KBM-7 (cell line): ENCODE results near the gene ABLIM3.

ENCODE experiments used
- DNase-seq: peaks from one replicate; pipeline ENCODE4 v3.0.0-alpha.2; 2015
- in situ Hi-C: fragments of 300-500 bp; cut with MboI; formaldehyde crosslinking; loops from 2 replicates; pipeline ENCODE4 v1.14.3; 2020; ENCODE audit warnings: low sequenced_read_pairs, low pct_unique_long_range_greater_than_20kb, mixed read lengths

The ABLIM3 gene

DNA sequence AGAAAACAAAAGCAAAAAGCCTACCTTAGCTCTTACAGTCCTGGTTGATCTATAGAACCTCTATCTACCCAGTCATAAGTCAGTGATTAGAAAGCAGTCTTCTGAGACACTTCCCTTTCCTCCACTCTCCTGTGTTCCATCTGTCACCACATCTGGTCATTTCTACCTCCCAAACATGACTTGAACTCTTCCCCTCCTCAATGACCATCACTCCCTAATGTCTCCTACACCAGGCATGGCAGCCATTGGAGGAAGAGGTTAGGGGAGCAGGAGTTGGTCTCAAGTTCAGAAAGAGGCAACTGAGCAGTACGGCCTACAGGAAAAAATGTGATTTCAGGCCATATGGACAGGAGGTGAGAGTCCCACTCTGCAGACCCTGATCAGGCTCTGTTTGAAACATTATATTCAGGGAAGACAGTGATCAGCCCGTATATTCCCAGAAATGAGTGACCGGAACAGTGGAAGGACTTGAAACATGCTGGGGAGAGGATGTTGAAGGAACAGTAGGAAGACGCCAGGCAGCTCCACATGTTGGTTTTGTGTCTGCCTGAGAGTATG lies 12.0 kb downstream of the ABLIM3 start:
- no peak for DNase-seq
- in situ Hi-C loops: no loop called here

DNA sequence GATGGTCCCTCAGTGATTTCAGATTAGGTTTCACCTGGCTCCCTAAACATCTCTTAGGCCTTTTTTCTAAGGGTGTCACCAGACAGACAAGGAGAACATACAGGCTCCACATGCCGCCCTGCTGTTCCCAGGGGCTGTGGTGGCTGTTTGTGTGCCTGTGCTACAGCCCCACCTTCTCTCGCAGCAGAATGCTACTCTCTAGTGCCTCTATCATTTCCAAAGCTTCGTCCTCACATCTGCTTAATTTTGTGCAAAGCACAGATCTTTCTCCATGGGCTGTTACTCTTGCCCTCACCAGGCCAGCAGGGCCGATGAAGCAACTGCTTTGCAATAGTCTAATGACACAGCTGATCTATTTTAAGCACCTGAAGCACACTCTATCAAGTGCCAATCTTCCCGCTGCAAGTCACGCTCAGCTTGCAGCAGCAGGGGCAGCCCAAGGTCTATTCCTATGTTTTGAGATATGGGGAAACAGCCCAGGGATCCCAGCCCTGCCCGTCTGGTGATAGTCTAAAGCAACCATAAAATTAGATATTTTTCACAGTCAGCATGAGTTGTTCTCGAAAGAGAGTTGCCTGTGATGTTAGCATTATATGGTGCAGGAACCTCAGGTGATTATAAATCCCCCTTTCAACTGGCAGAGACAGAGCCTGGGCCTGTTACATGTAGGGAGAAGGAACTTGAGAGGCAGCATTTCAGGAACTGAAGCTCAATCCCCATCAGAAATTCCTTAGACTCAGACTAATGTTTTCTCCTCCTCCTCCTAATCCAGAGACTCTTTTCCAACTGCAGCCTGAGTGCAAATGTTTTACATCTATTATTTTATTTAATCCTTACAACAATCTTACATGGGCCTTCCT lies 12.7 kb downstream of the ABLIM3 start:
- in situ Hi-C loops: no loop called here
- DNase-seq: no peak

DNA sequence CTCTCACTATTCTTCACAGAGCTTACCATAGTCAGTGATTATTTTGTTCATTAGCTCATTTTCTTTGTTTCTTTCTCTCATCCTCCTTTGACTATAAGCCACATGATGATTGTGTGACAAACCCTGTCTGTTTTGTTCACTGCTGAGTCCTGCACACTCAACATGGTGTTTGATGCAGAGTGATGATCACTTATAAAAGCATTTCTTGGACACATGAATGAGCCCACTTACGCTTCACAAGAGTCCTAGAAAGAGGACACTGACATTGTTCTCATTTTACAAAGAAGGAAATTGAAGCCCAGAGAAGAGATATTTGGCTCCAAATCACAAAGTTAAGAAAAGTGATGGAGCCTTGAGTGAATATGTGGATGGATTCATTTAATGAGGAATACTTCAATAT lies 13.4 kb downstream of the ABLIM3 start:
- DNase-seq: no peak
- in situ Hi-C loops: no loop called here

DNA sequence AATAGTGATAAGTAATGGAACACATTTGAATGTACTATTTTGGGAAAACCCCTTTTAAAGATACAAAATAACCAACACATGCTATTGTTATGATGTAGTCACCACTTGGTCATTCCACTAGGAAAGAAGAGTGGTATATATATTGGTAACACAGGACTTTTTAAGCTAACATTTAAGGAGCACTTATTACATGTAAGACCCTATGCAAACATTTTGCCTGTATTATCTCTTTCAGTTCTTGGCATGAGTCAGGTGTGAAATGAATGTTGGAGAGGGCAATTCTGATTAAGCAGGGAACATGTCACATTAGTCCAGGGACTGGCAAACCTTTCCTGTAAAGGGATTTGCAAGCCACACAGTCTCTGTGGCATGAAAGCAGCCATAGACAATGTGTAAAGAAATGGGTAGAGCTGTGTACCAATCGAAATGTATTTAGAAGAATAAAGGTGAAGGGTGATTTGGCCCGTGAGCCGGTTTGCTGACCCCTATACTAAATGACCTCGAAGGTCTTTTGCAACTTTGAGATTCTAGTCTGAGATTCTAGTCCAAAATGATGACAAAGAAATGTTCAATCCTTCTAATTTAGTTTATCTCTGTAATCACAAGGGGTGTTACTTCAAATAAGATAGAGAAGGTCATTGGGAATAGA lies 15.3 kb downstream of the ABLIM3 start:
- DNase-seq: no peak

DNA sequence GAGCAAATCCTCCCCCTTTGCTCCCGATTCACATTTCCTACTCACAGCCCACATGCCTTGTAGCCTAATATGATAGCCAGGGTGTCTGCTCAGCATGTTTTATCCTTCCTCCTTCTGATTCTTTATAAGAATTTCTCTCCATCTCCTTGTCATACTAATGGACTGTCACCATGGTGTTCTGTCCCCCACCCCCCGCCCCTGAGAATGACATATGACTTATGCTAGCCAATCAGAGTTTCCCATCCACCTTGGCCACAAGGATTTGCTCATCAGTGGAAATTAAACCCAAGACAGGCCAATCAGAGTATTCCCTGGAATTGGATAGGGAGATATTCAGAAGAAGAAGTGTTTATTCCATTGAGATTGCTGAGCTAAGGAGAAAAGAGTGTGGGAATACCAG lies 16.0 kb downstream of the ABLIM3 start:
- in situ Hi-C loops: no loop called here
- no peak for DNase-seq

More for the DNA sequence above, 15.3 kb downstream of the ABLIM3 start:
- in situ Hi-C loops: no loop called here

DNA sequence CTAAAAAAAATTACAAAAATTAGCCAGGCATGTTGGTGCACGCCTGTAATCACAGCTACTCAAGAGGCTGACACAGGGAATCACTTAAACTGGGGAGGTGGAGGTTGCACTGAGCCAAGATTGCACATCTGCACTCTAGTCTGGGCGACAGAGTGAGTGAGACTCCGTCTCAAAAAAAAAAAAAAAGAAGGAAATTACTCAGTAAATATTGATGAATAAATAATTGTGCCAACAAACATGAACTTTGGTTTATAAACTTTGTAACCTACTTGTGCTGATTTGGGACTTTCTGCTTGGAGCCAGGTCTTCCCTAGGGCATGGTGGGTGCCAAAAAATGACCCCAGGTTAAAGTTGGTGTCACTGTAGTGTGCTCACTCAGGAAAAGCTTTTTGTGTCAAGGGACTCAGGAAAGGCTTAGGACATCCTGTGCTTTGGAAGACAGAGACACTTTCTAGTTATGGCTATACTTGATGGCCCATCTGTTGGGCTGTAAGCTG lies 19.0 kb downstream of the ABLIM3 start:
- in situ Hi-C loops: no loop called here
- DNase-seq: no peak

DNA sequence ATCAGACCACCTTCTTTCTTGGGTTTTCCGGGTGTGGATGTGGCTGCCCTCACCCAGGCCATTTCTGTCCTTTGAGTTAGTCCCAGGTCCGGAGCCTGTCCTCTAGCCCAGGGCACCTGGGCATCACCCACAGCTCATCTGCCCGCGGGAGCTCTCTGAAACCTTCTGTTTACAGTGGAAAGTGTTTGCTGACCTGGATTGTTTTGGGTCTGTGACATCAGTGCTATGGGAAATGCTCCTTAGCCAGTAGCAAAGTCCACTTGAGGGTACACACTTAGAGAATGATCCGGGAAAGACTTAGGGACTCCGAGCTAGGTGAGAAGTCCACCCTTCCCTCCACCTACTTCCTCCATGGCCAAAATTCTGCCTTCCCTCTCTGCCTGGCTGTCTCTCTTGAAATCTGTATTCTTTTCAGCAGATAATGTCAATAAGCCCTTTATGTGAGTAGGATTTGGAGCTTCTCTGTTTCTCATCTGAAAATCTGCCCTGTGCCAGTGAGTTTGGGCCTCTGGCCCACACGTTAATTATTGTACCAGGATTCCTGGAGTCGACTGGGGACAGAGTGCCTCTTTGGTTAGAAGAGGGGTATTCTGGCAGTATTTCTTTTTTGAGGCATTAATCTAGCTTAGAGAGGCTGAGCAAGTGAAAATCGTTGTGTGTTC lies 19.9 kb downstream of the ABLIM3 start:
- DNase-seq: no peak
- in situ Hi-C loops: no loop called here

DNA sequence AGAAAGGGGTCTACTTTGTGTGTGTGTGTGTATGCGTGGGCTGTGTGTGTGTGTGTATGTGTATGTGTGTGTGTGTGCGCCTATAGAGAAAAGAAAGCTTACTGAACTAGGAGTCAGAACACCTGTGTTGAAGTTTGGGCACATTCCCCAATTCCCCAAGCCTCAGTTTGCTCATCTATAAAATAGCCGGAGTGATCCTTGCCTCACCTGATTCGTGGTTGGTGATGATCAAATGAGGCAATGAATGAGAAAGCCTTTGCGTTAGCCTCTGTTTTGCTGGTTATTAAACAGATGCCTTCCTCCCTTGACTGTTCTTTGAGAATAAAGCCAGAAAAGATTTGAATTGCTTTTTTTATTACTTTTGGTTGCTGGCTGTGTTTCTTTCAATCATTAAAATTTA lies 20.6 kb downstream of the ABLIM3 start:
- in situ Hi-C loops: no loop called here
- DNase-seq: no peak

DNA sequence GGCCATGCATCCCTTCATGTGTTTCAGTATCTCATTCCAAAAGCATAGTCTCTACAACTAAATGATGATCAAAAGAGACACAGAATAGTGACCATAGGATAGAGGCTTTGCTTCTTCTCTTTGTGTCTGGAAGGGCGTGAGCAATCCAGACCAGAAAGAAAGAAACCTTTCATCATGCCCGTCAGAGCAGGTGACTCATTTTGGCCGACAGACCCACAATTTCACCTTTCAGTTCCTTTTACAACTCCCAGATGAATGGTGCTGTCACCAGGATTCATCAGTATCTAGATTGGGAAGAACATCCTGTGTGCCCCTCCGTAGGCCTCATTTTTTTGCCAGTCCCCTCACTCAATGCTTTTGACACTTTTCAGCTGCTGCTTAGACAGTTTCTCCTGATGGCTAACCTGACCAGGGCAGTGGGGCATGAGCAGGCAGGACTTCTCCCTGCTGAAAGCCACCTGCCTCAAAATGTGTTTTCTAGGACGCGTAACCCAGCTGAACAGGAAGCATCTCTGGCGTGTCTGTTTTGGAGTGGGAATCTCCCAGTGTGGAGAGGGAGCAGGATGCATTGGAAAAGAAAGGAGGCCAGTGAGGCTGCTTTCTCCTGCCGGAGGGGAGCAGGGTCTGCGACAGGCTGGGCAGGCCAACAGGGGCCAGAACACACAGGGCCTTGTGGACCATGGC lies 21.2 kb downstream of the ABLIM3 start:
- DNase-seq: no peak
- in situ Hi-C loops: no loop called here

DNA sequence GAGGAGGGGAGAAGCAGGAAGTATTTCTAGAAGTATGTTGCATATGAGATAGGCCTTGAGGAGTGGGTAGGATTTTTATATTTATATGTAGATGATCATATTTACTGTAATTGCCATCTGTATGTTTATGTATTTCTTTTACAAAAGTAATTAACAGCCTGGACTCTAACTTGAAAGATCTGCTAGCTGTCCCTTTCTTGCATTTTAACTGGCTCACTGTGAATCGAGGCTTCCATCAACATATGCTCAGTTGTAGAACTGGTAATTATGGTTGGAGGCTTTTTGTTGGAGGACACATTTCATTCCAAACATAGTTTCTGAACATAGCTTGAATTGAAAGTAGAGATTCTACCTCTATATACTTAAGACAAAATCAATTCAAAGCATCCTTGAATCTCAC lies 23.4 kb downstream of the ABLIM3 start:
- in situ Hi-C loops: no loop called here
- DNase-seq: no peak

DNA sequence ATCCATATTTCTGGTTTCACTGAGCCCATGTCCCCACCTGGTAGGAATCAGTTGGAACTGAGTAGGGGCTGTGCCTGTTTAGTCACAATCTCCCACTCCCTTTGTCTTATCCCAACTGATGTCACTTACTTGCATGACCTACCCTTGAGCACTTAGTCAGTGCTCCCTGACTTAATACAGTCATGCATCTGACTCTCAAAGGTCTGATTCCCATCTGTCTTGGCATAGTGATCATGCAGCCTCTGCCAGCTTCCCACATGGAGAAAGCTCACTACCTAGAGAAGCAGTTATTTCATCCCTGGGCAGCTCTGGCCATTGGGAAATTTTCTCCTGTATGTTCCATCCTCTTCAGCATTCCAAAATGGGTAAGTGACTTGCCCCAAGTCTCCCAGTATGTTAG lies 24.8 kb downstream of the ABLIM3 start:
- in situ Hi-C loops: no loop called here
- no peak for DNase-seq

DNA sequence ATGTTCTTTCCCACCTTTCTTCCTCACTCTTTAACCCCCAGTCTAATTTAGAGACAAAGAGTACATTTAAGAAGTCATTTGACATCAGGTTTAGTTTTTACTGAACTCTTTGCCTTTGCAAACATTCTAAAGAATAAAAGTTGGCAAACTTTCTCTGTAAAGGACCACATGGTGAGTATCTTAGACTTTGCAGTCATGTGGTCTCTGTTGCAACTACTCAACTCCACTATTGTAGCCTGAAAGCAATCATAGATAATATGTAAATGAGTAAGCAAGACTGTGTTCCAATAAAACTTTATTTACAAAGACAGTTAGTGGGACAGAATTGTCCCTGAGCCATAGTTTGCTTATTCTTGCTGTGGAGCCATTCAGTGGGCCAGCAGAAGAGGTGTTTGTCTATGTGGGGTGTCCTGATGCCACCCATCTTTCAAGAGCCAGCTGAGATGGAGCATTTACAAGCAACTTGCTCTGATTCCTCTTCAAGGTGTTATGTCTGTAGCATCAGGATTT lies 25.4 kb downstream of the ABLIM3 start:
- in situ Hi-C loops: no loop called here
- DNase-seq: no peak

DNA sequence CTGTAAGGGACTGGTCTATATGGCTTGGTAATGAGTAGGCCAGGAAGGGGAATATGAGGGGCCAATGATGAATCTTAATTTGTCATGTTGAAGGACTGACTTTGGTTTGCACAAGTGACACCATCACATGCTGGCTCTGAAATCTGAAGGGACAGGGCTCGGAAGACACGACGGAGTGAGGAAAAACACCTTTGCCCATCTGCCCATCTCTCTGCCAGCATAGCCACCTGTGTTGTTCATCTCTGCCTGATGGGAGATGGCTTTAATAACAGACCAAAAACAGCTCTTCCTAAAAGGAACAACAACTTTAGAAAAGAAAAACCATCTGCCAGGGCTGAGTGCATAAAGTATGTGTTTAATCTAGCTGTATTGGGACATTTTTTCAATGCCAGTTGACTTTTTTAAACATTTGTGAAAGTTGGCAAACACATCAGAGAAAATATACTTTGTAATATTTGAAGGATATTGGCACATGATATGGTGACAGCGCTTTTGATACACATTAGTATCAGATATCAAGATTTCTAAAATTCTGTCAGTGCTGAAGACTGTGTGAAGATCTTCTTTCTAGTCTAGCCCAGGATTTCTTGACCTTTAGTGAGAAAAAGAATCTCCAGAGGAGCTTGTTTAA lies 27.1 kb downstream of the ABLIM3 start:
- no peak for DNase-seq
- in situ Hi-C loops: no loop called here

DNA sequence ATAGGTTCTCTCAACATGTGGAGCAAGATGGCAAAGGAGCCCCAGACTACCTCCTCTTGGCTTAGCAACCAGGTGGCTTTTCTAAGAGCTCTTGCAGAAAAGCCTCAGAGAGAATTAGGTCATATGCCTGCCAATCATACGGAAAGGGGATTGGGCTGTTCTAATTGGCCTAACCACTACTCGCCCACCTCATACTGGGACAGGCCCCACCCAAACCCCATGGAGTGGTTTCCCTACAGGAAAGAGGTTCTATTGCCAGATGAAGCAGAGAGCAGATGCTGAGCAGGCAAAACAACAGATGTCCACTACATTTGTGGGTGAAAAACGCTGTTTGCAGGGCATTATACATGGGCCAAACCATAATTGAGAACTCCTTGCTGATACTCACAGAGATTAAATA lies 29.0 kb downstream of the ABLIM3 start:
- in situ Hi-C loops: no loop called here

DNA sequence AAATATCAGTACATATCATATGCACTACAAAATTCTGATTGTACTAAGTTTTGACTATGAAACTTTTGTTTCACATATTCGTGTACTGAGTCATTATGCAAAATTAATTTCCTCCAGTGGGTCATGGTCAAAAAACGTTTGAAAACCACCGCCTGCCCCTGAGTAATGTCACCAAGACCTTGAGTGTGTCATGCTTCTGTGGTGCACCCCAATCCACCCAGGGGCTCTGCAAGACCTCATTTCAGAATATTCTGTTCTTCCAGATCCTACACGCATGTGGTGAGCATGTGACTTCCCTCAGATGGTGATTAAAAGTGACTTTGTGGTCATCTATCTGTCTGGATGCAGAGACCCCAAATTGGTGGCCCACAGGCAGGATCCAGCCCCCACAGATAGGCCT lies 31.0 kb downstream of the ABLIM3 start:
- in situ Hi-C loops: no loop called here
- DNase-seq: no peak

More for the DNA sequence above, 29.0 kb downstream of the ABLIM3 start:
- DNase-seq: no peak

DNA sequence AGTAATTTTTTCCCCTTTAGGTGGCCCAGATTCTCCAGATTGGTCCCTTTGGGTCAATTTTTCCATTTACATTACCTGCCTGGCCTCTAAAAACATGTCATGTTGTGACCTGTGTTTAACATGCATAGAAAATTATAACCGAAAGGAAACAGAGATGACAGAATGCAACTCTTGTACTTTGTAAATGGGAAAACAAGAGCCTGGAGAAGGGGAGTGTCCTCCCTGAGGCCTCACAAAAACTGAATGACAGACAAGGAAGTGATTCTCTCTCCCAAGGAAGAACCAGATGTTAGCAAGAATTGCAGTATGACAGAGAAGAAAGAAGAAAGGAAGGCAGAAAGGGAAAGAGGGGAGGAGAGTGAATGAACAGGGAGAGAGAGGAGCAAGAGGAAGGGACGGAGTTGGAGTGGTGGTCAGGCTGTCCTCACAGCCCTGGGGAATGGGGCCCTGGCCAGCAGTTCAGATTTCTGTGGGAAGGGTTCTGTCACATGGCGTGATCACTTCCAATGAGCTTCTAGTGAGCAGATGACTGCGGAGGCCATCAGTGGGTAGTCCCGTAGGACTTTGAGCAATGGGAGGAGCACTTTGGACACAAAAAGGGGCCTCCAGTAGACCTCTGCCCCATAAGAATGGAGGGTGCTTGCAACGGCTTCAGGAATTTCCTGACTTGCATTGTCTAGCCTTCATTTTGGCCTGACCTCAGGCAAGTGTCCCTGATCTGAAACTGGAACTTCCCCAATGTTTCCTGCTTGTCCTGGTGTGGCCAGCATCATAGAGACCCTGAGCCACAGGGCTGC lies 31.6 kb downstream of the ABLIM3 start:
- DNase-seq: no peak
- in situ Hi-C loops: no loop called here

DNA sequence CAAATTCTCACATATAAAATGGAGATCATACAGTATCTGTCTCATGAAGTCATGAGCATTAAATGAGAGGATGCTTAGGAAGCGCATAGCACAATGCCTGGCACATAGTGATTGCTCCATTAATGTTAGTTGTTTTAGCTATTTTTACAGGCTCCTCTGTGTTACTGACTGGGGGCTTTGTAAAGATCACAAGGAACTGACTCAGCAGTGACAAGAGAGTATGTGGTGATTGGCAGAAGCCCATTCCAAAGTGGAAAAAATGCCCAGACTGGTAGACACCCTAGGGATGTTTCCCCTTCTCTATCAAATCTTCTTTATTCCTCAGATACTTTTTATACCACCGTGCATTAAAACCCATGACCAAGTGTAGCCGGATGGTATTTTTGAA lies 33.5 kb downstream of the ABLIM3 start:
- in situ Hi-C loops: no loop called here
- DNase-seq: no peak
